Body of pancreas (tissue), 4 donors: ENCODE results near the gene CTTNBP2NL. TPM values are rescaled to one million over a fixed set of nuclear protein-coding genes. Genes with fewer than 3 reads are reported as not detected.

Source experiments
- ATAC-seq: fragments of 150-250 bp; one replicate; pipeline ENCODE4 v1.9.1; 2016
- DNase-seq, 4 donors: peaks; one replicate each; pipeline ENCODE4 v3.0.0-alpha.2; 2019
- H3K27ac ChIP-seq, 4 donors: fragments of 200-600 bp; sonication (generic); 1 replicate in 3 of 4; 2 replicates in 1 of 4; pipeline versions ENCODE4 v1.5.1 to v1.6.1; 2016 to 2019; ENCODE audit warnings: mild to moderate bottlenecking in 1 of 4, mixed read lengths in 1 of 4, moderate library complexity in 1 of 4
- H3K27me3 ChIP-seq, 2 donors: fragments of 200-600 bp; sonication (generic); one replicate each; pipeline ENCODE4 v1.6.0; 2016; ENCODE audit warnings: mild to moderate bottlenecking in 1 of 2
- H3K36me3 ChIP-seq, 2 donors: fragments of 200-600 bp; sonication (generic); replicated peaks in 1 of 2; 2 replicates each; pipeline ENCODE4 v1.5.1; 2016; ENCODE audit warnings: low read depth in 2 of 2; ENCODE audit not compliant: insufficient read depth in 1 of 2
- H3K4me1 ChIP-seq: fragments of 200-600 bp; sonication (generic); one replicate; pipeline ENCODE4 v1.6.0; 2016
- H3K4me3 ChIP-seq, 2 donors: fragments of 200-600 bp; sonication (generic); 1 replicate in 1 of 2; 2 replicates in 1 of 2; pipeline ENCODE4 v1.5.1; 2016 to 2019
- H3K9me3 ChIP-seq, 3 donors: fragments of 200-600 bp; sonication (generic); 1 replicate in 2 of 3; 2 replicates in 1 of 3; pipeline ENCODE4 v1.5.1; 2016
- POLR2A ChIP-seq, 3 donors: fragments of 450-650 bp; IDR thresholded peaks; one replicate each; pipeline ENCODE4 v1.6.1; 2016; ENCODE audit warnings: antibody characterized with exemption in 3 of 3, mild to moderate bottlenecking in 2 of 3
- WGBS, 2 donors: methylation state at CpG; one replicate each; pipeline ENCODE4 v1.1.5; 2017; 5-methylcytosine and 5-hydroxymethylcytosine counted together
- intact Hi-C: fragments of 100-400 bp; cut with DNase I; formaldehyde crosslinking; loops from one replicate; pipeline ENCODE4 v1.15.1; 2023
- total RNA-seq, 2 donors: library from RNA; depleted of rRNA; stranded (reverse); fragments of >200 nt; gene quantifications; one replicate each; pipeline ENCODE4 v1.1.0, GENCODE V29; 2016
- TF ChIP-seq, protein P1 (sequence below), 7 experiments: fragments of 450-650 bp in 4 of 7; fragments of 200-600 bp in 3 of 7; sonication (generic) in 3 of 7; IDR thresholded peaks; one replicate each; pipeline ENCODE4 v1.5.1; 2016 to 2019; ENCODE audit warnings: antibody characterized with exemption in 7 of 7

Gene CTTNBP2NL
- total RNA-seq, 2 donors from 2014 or later = 8.6 to 15.2 TPM

DNA sequence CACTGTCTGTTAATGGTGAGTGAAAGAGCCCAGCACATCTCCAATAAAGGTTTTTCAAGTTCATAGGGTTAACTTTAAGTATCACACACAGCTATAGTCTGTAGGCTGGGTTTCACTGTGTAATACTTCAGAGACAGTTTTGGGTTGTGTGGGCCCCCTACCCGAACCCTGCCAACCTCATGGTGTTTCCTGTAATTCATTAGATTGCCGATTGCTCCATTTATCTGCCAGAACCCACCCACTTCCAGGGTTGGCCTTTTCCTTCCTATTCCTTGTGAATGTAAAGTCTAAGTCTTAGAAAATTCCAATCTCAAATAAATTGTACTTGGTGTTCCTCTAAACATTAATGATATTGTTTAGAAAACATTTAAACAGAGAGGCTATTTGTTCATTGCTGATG lies 43.6 kb downstream of the CTTNBP2NL start:
- Histone ChIP-seq H3K9me3 (no peaks in the 10 kb centered on the region), H3K27me3 (no peaks in the 10 kb centered on the region), H3K4me1 (peaks cover 11% of the 10 kb centered on the region), H3K27ac (no peak overlapping the region), H3K4me3 (no peak overlapping the region), H3K36me3 (no peaks in the 10 kb centered on the region)
- ATAC-seq = no peak
- no peak for DNase-seq
- TF ChIP-seq POLR2A (IDR thresholded peaks at IDR 0.05) = no peak
- TF ChIP-seq, protein P1, sequence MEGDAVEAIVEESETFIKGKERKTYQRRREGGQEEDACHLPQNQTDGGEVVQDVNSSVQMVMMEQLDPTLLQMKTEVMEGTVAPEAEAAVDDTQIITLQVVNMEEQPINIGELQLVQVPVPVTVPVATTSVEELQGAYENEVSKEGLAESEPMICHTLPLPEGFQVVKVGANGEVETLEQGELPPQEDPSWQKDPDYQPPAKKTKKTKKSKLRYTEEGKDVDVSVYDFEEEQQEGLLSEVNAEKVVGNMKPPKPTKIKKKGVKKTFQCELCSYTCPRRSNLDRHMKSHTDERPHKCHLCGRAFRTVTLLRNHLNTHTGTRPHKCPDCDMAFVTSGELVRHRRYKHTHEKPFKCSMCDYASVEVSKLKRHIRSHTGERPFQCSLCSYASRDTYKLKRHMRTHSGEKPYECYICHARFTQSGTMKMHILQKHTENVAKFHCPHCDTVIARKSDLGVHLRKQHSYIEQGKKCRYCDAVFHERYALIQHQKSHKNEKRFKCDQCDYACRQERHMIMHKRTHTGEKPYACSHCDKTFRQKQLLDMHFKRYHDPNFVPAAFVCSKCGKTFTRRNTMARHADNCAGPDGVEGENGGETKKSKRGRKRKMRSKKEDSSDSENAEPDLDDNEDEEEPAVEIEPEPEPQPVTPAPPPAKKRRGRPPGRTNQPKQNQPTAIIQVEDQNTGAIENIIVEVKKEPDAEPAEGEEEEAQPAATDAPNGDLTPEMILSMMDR (IDR thresholded peaks at IDR 0.05) = no peak
- 75 to 96% methylated on average over 2 of the region's 2 CpGs for WGBS, 2 donors
- intact Hi-C loops = no loop called here

DNA sequence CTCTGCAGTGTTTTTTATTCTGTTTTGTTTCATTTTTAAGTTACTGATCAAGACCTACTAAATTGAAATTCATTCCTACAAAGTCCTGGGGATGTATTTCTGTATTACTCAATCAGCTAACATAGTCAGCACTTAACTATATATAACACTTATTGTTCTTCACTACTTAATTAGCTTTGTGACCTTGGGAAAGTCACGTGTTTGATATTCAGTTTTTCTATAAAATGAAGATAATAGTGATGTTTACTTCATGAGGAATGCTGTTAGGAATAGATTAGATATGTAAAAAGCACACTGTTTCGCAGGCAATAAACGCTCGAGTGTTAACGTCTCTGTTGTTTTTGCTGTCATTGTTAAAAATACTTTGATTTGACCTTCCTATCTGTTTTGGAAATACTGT lies 44.6 kb downstream of the CTTNBP2NL start:
- H3K36me3 ChIP-seq = no peaks in the 10 kb centered on the region
- no peaks in the 10 kb centered on the region for H3K27me3 ChIP-seq
- DNase-seq = no peak
- H3K4me1 ChIP-seq = peaks cover 11% of the 10 kb centered on the region
- H3K4me3 ChIP-seq = no peak overlapping the region
- H3K27ac ChIP-seq = no peak overlapping the region
- TF ChIP-seq POLR2A (IDR thresholded peaks at IDR 0.05) = no peak
- TF ChIP-seq, protein P1 (IDR thresholded peaks at IDR 0.05) = no peak
- H3K9me3 ChIP-seq = no peaks in the 10 kb centered on the region
- intact Hi-C loops = no loop called here
- WGBS, 2 donors = 54 to 58% methylated on average over 5 of the region's 5 CpGs
- ATAC-seq = no peak

DNA sequence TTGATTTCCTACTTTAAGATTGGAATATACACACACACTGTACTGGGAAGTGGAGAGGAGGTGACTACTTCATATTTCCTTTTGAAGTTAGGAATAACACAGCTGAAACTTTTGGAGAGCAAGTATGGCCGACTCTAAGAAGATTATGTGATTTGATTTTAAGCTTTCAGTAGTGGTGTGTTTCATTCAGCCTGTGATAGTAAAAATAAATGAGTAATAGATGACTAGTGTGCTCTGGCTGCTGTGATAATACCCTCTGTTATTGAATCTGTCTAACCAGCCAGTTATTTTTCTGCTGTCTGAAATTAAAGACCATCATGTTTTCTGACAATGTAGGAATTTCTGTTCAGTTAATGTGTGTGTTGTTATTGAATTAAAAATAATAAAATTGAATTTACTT lies 48.3 kb downstream of the CTTNBP2NL start:
- WGBS, 2 donors = 60 to 62% methylated on average over 1 of the region's 1 CpG
- no peak for TF ChIP-seq POLR2A (IDR thresholded peaks at IDR 0.05)
- TF ChIP-seq, protein P1 (IDR thresholded peaks at IDR 0.05) = no peak

DNA sequence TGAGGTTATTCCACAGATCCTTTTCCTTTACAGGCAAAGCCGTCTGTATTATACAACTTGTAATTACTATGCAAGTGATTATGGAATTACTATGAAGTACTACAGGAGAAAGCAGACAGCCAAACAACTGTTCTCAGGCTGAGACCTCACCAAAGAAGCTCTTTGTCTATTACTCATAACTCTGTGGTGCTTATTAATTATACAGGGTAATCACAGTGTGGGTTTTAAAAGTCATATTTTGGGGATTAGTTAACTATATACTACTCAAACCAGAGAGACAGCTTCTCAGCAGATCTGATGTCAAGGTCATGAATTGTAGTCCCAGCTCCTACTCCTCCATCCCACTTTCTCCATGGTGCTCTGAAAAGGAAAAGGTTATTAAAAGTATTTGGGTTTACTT lies 49.6 kb downstream of the CTTNBP2NL start:
- Histone ChIP-seq H3K27me3 (no peaks in the 10 kb centered on the region), H3K4me1 (peaks cover 7% of the 10 kb centered on the region), H3K27ac (no peak overlapping the region), H3K9me3 (no peaks in the 10 kb centered on the region), H3K4me3 (no peak overlapping the region), H3K36me3 (no peaks in the 10 kb centered on the region)
- intact Hi-C loops = no loop called here
- 77 to 78% methylated on average over 1 of the region's 1 CpG for WGBS, 2 donors
- TF ChIP-seq, protein P1 (IDR thresholded peaks at IDR 0.05) = no peak
- TF ChIP-seq POLR2A (IDR thresholded peaks at IDR 0.05) = no peak
- ATAC-seq (no peak), DNase-seq (no peak)

More for the DNA sequence above, 48.3 kb downstream of the CTTNBP2NL start:
- H3K27me3 ChIP-seq = no peaks in the 10 kb centered on the region
- DNase-seq (no peak), ATAC-seq (no peak)
- no peak overlapping the region for H3K27ac ChIP-seq
- H3K4me3 ChIP-seq = no peak overlapping the region
- intact Hi-C loops = no loop called here
- H3K36me3 ChIP-seq = no peaks in the 10 kb centered on the region
- no peaks in the 10 kb centered on the region for H3K9me3 ChIP-seq
- H3K4me1 ChIP-seq = peaks cover 7% of the 10 kb centered on the region

DNA sequence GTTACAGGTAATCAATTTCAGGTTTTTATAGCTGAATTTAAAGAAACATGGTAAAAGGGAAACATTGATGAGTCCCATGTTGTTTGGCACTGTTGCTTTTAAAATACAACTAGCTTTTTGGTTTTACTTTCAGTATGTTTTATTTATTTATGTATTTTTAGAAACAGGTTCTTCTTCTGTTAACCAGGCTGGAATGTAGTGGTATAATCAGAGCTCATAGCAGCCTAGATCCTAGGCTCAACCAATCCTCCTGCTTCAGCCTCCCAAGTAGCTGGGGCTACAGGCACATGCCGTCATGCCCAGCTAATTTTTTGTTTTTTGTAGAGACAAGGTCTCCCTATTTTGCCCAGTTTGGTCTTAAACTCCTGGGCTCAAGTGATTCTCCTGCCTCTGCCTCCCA lies 50.4 kb downstream of the CTTNBP2NL start:
- WGBS, 2 donors = 87 to 95% methylated on average over 1 of the region's 1 CpG
- DNase-seq (no peak), ATAC-seq (no peak)
- H3K9me3 ChIP-seq = no peaks in the 10 kb centered on the region
- TF ChIP-seq, protein P1 (IDR thresholded peaks at IDR 0.05) = no peak
- no peak for TF ChIP-seq POLR2A (IDR thresholded peaks at IDR 0.05)
- peaks cover 10% of the 10 kb centered on the region for H3K4me1 ChIP-seq
- intact Hi-C loops = no loop called here
- no peaks in the 10 kb centered on the region for H3K27me3 ChIP-seq
- H3K36me3 ChIP-seq = no peaks in the 10 kb centered on the region
- H3K4me3 ChIP-seq = no peak overlapping the region
- no peak overlapping the region for H3K27ac ChIP-seq
